Measurements from ENCODE around the gene RASGRF1. TPM values are rescaled to one million over a fixed set of nuclear protein-coding genes. Genes with fewer than 3 reads are reported as not detected.
A peak's percentile ranks its signal among the peaks of the same experiment; 100 is the strongest.

The RASGRF1 gene
- total RNA-seq, 1 donor from 2014 or later, result 1.2 TPM

DNA sequence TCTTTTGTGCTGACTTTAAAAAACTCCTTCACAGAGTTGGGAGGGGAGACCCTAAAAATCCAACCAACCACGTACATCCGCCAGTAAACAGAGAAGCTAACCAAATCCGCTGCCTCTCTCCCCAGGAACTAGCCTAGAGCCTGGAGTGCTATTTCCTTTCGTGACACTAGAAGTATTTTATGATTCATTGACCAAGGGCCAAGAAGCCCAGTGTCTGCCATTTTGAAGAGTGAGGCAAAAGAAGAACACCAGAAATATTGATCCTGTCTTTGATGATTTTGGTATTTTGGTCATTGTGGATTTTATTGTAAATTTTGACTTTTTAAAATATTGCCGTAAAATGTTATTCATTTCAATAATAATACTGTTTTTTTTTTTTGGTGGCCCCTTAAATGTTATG lies 135.2 kb downstream of the RASGRF1 start:
- DNase-seq (ENCODE audit: low read depth), result no peak

DNA sequence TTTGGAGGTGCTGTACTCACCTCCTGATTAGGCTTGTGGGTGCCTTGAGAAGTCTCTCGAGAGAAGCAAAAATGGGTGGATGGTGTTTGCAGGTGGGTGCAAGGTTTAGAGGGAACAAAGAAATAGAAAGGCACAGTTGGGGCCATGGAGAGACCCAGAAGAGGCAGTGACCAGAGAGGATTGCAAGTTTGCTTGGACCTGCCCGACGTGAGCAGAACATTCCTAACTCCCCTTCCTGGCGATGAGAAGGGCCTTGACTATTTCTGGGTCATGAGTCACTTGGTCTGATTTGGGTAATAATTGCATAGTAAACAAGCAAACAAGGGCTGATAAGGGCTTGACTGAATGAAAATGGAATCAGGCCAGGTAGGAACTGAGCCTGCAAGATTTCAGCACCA lies 138.7 kb downstream of the RASGRF1 start:
- DNase-seq (ENCODE audit: low read depth), result peak; percentile 88

DNA sequence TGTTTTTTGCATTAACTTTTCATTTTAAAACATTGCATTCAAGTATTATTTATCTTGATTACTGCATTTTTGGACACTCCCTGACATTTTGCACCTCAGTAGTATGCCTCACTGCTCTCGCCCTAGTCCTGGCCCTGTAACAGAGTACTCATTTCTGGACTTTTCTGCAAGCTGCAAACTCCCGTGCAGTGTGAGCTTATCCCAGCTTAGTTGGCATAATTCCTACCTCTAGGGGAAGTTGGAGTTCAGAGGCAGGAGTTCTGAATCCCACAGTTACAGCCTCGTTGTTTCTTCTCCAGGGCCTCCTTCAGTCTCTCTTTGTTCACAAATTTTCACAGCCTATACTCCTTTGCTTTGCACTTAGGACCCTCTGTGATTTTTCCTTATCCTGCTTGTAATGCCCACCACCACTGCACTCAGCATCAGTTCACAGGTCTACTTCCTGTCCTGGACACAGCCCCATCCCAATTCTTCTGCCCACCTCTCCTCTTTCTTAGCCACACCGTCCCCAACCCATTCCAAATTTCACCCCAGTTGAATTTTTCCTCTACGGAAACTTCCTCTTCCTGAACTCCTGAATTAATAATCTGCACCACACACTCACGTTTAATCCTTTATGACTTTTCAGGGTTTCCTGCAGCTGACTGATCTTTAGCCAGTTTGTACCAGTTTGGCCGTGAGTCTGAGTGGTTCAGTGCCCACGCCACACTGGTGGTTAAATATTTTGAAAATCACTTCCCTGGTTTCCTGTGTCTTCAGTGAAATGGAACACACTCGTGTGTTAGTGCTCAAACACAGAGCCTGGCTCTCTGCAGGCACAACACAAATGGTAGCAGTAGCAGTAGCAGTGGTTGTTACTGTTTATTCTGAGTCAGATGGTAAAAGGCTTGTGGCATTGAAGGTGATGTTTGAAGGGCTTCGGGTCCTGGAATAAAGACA lies 139.4 kb downstream of the RASGRF1 start:
- peak; percentile 77 for DNase-seq (ENCODE audit: low read depth)

GRCh38 chr15:78950343-78950742 lies 140.2 kb downstream of the RASGRF1 start:
- peak; percentile 35 for DNase-seq (ENCODE audit: low read depth)

GRCh38 chr15:78949461-78949860 lies 141.1 kb downstream of the RASGRF1 start:
- peak; percentile 6 for DNase-seq (ENCODE audit: low read depth)

- DNase-seq (ENCODE audit: low read depth), result no peak
These were observed 143.1 kb downstream of the RASGRF1 start for GRCh38 chr15:78947506-78947905.

DNA sequence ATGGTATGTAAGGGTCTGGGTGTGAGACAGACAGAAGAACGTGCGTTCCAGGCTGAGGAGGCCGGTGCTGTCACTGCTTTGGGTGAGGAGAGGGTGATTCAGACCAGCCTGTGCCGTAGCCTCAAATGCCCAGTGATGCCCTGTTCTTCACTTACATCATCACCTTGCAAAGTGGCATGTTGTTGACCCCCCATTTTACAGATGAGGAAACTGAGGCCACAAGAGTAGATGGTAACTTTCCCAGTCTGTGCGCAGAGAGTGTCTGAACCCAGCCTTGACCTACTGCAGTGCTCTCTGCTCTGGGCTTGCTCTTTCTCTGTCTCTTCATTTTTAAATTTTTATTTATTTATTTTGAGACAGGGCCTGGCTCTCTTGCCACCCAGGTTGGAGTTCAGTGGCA lies 144.1 kb downstream of the RASGRF1 start:
- DNase-seq (ENCODE audit: low read depth), result no peak

- peak; percentile 8 for DNase-seq (ENCODE audit: low read depth)
These were observed 145.7 kb downstream of the RASGRF1 start, which contains the start of gene CTSH for GRCh38 chr15:78944669-78945407. TSS of gene CTSH (minus strand) at chr15:78945046. CDS start at chr15:78944981, 65 bp downstream.

DNA sequence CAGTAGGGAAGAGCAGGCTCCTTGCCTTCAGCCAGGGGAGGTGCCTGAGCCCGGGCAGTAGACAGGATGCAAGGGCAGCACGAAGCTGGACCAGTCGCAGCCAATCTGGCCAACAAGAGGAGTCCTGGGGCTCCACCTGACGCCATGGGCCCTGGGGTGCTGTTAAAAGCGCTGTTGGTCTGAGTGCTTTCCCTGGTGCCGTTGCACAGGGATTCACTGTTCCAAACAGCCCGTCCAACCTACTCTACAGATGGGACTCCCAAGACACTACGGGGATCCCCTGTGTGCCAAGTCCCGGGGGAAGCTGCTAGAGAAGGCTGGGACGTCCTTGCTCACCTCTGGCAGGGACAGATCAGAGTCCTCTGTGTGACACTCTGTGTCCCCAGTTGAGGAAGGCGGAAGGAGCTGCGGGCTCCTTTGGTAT lies 146.4 kb downstream of the RASGRF1 start:
- peak; percentile 3 for DNase-seq (ENCODE audit: low read depth)

GRCh38 chr15:78943692-78944091 lies 146.9 kb downstream of the RASGRF1 start:
- peak; percentile 22 for DNase-seq (ENCODE audit: low read depth)

DNA sequence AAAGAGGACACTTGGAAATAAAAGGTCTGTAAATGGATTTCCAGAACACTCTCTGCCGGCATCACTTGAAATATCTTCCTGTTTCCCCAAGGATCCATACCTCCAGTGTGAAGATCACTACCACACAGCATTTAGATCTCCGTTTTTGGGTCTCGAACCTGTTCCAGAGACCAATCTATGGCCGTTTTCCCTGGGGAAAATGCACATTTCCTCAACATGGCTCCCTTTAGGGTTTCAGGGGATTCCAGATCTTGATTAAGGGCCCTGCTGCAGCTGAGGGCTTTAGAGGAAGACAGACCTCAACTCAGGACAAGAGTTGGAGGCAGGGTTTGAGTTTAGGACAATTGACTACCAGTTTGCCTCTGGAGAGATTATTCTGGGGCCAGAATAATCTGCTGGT lies 147.8 kb downstream of the RASGRF1 start:
- DNase-seq (ENCODE audit: low read depth), result no peak

- DNase-seq (ENCODE audit: low read depth), result no peak
These were observed 151.7 kb downstream of the RASGRF1 start for GRCh38 chr15:78938658-78939488.

- DNase-seq (ENCODE audit: low read depth), result no peak
These were observed 153.3 kb downstream of the RASGRF1 start for GRCh38 chr15:78937132-78937739.

GRCh38 chr15:78934655-78935023 lies 155.9 kb downstream of the RASGRF1 start:
- no peak for DNase-seq (ENCODE audit: low read depth)

DNA sequence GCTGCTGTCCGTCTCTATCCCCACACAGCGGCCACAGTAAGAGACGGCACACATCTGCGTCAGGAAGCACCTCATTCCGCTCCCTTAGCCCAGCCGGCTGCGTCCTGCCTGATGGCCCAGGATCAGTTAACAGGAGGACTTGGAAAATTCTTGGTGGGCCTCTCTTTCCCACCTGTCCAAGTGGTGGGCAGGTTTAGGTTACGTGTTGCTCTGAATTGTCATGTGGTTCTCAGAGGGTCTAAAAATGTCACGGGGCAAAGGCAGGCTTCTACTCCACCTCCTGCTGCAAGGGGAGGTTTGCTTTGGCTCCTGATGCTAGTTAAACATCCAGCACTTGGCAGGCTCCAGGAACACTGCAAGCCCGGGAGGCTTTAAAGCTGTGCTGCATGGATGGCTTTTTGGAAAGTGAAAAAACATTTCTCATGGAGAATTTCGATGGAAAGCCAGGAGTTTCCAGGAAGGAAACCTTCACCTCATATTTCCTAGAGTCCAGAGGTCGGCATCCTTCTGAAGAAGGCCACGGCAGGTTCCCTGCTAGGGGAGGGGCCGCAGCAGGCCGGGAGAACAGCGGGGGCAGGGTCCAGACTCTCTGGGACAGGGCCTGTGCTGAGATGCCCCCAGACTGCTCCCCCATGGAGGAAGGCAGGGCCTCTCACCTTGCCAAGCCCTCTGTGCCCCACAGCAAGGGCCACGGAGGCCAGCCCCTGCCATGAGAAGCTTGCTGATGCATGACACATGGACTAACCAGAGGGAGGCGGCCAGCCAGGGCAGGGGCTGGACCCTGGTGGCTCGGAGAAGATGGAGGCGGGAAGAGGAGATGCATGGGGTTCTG lies 156.5 kb downstream of the RASGRF1 start:
- DNase-seq (ENCODE audit: low read depth), result no peak

GRCh38 chr15:78933187-78933822 lies 157.3 kb downstream of the RASGRF1 start:
- DNase-seq (ENCODE audit: low read depth), result no peak

DNA sequence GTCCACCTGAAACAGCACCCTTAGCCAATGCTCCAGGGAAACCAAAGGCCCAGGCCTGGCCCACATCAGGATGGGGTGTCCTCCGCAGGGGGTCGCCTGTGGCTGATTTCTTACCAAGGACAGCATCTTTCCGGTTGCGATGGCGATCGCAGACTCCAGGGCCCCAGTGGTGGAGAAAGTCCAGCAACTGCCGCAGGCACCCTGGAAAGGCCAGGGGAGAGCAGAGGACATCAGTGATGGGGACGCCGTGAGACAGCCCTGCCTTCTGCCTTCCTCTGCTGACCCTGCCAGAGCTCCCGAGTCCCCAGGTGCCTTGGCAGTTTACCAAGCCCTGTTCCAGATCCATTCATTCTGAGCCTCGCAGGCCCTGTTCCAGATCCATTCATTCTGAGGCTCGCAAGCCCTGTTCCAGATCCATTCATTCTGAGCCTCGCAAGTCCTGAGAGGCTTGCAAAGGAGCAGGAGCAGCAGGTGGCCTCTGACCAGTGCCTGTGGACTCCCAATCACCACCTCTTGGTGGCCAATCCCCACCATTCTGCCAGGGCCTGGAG lies 158.2 kb downstream of the RASGRF1 start:
- DNase-seq (ENCODE audit: low read depth), result no peak

DNA sequence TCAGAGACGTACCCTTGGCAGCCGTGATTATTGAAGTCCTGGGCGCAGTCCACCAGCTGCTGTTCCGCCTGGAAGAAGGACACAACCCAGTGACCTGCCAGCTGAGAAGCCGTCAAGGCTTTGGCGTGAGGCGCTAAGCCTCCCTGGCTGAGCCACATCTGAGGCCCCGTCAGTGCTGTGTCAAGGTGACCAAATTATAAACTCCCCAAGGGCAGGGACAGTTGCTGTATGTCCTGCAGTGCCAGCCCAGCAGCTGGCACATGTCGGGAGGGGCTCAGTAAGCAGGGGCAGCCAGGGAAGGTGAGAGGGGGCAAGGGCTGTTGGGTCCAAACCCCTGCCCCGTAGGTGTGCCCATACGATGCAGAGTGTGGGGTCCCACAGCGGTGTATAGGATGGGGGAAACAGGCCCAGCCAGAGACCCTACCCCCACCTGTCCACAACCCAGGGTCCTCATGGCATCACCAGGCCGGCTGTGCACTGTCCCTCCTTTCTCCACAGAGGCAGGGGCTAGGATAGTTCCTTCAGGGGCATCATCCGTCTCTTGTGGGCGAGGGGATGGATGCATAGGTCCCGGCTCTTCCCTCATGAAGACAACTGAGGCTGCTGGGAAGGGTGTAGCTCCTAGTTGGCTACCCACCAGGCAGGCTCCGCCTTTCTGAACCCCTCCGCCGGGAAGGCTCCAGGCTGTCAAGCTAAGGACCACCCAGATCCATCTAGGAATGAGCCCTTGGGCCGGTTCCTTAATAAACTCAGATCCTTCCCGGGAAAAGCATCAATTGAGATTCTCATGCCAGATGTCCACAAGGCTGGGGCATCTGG lies 158.9 kb downstream of the RASGRF1 start:
- DNase-seq (ENCODE audit: low read depth), result no peak
